Panc1 (cell line): Measurements from ENCODE around the gene ENTREP3.

ENCODE experiments used
- CTCF ChIP-seq: fragments of 450-650 bp; IDR thresholded peaks from 2 replicates; pipeline ENCODE4 v1.5.1; 2017; ENCODE audit warnings: mild to moderate bottlenecking
- POLR2AphosphoS5 ChIP-seq: IDR thresholded peaks from 2 replicates; pipeline ENCODE4 v1.6.1; 2012; ENCODE audit warnings: mild to moderate bottlenecking, low read depth, low read length, moderate library complexity

- no peak for TF ChIP-seq CTCF
- no peak for TF ChIP-seq POLR2AphosphoS5
Measured at GRCh38 chr1:155205969-155206593, 49.2 kb downstream of the ENTREP3 start.
